Activated naive CD4-positive, alpha-beta T cell treated with anti-CD3 and anti-CD28 coated beads, Interleukin-2, amount 50 U/mL, for 72 hours (primary cell): Measurements from ENCODE around the gene EFCAB13. TPM values are rescaled to one million over a fixed set of nuclear protein-coding genes. Genes with fewer than 3 reads are reported as not detected.
"Not testable (repeated sequence)": the region's sequence is repeated elsewhere in the genome, so short reads cannot be mapped to it uniquely, and the experiment has no call there.

ENCODE experiments used
- ATAC-seq, 2 donors: fragments of 150-1000 bp; cut with Tn5 transposase; 2 replicates each; pipeline ENCODE4 v1.10.0; 2021; ENCODE audit warnings: mild to moderate bottlenecking in 2 of 2, moderate library complexity in 2 of 2
- DNase-seq, 2 donors: peaks; one replicate each; pipeline ENCODE4 v3.0.0; 2021 to 2022; ENCODE audit warnings: low spot score in 2 of 2
- H3K27ac Mint-ChIP-seq, 2 donors: one replicate each; pipeline ENCODE4 v1.8.0; 2022; ENCODE audit warnings: mild to moderate bottlenecking in 2 of 2, mixed read lengths in 2 of 2
- H3K36me3 Mint-ChIP-seq, 2 donors: one replicate each; pipeline ENCODE4 v1.8.0; 2022; ENCODE audit warnings: mixed read lengths in 2 of 2
- H3K9me3 Mint-ChIP-seq, 2 donors: one replicate each; pipeline ENCODE4 v1.8.0; 2022; ENCODE audit warnings: mixed read lengths in 2 of 2
- total RNA-seq, 2 donors: library from RNA; stranded (reverse); gene quantifications; one replicate each; pipeline ENCODE4 v1.2.3, GENCODE V29; 2022

EFCAB13 gene
- total RNA-seq, 2 donors from 2014 or later: 3.8 to 6.8 TPM

- H3K36me3 Mint-ChIP-seq: peaks cover 8 to 13% of the 10 kb centered on the region in 2 donors
- no peak for ATAC-seq
These were observed 44.5 kb downstream of the EFCAB13 start for GRCh38 chr17:47368262-47368661.

GRCh38 chr17:47370899-47371298 is 47.1 kb downstream of the EFCAB13 start:
- not testable (repeated sequence) for H3K27ac Mint-ChIP-seq, ATAC-seq, DNase-seq
- peaks cover 12 to 13% of the 10 kb centered on the region in 2 donors for H3K9me3 Mint-ChIP-seq
- peaks cover 9 to 18% of the 10 kb centered on the region in 2 donors for H3K36me3 Mint-ChIP-seq

More at GRCh38 chr17:47368262-47368661, 44.5 kb downstream of the EFCAB13 start:
- Mint-ChIP-seq H3K9me3 (peaks cover 10 to 12% of the 10 kb centered on the region in 2 donors), H3K27ac (no peak overlapping the region)
- no peak for DNase-seq

DNA sequence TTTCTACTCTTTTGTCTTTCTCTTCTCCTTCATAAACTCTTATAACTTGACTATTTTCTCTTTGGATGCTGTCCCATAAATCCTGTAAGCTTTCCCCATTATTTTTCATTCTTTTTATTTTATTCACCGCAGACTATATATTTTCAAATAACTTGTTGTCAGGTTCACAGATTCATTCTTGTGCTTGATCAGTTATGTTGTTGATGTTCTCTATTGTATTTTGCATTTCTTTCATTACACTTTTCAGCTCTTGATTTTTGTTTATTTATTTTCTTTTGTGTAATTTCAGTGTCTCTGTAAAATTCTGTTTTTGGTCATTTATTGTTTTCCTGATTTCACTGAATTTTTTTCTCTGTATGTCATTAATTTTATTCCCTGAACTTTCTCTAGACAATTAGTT is 49.2 kb downstream of the EFCAB13 start:
- Mint-ChIP-seq H3K36me3 (peaks cover 9 to 18% of the 10 kb centered on the region in 2 donors), H3K9me3 (peaks cover 12 to 13% of the 10 kb centered on the region in 2 donors), H3K27ac (no peak overlapping the region)
- no peak for ATAC-seq
- no peak for DNase-seq

- ATAC-seq: no peak
- Mint-ChIP-seq H3K36me3 (peaks cover 9 to 18% of the 10 kb centered on the region in 2 donors), H3K9me3 (peaks cover 12 to 13% of the 10 kb centered on the region in 2 donors), H3K27ac (no peak overlapping the region)
- DNase-seq: no peak
These were observed 52.5 kb downstream of the EFCAB13 start for GRCh38 chr17:47376247-47376646.

GRCh38 chr17:47388825-47389224 is 65.1 kb downstream of the EFCAB13 start:
- no peak for DNase-seq
- H3K9me3 Mint-ChIP-seq: peaks cover 5 to 9% of the 10 kb centered on the region in 2 donors
- ATAC-seq: no peak
- H3K27ac Mint-ChIP-seq: no peak overlapping the region
- H3K36me3 Mint-ChIP-seq: peaks cover 12 to 27% of the 10 kb centered on the region in 2 donors

DNA sequence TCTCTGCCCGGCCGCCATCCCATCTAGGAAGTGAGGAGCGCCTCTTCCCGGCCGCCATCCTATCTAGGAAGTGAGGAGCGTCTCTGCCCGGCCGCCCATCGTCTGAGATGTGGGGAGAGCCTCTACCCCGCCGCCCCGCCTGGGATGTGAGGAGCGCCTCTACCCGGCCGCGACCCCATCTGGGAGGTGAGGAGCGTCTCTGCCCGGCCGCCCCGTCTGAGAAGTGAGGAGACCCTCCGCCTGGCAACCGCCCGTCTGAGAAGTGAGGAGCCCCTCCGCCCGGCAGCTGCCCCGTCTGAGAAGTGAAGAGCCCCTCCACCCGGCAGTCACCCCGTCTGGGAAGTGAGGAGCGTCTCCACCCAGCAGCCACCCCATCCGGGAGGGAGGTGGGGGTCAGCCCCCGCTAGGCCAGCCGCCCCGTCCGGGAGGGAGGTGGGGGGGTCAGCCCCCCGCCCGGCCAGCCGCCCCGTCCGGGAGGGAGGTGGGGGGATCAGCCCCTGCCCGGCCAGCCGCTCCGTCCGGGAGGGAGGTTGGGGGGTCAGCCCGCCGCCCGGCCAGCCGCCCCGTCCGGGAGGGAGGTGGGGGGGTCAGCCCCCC is 73.9 kb downstream of the EFCAB13 start:
- DNase-seq: not testable (repeated sequence)

GRCh38 chr17:47400333-47400732 is 76.6 kb downstream of the EFCAB13 start:
- H3K9me3 Mint-ChIP-seq: no peaks in the 10 kb centered on the region
- ATAC-seq: no peak
- no peaks in the 10 kb centered on the region for H3K36me3 Mint-ChIP-seq

More for the DNA sequence above, 73.9 kb downstream of the EFCAB13 start:
- not testable (repeated sequence) for H3K27ac Mint-ChIP-seq, ATAC-seq, H3K36me3 Mint-ChIP-seq, H3K9me3 Mint-ChIP-seq

GRCh38 chr17:47401100-47401499 is 77.3 kb downstream of the EFCAB13 start:
- H3K36me3 Mint-ChIP-seq: no peaks in the 10 kb centered on the region
- ATAC-seq (no peak), DNase-seq (no peak)
- H3K9me3 Mint-ChIP-seq: no peaks in the 10 kb centered on the region
- H3K27ac Mint-ChIP-seq: no peak overlapping the region

More at GRCh38 chr17:47400333-47400732, 76.6 kb downstream of the EFCAB13 start:
- DNase-seq: no peak
- no peak overlapping the region for H3K27ac Mint-ChIP-seq

DNA sequence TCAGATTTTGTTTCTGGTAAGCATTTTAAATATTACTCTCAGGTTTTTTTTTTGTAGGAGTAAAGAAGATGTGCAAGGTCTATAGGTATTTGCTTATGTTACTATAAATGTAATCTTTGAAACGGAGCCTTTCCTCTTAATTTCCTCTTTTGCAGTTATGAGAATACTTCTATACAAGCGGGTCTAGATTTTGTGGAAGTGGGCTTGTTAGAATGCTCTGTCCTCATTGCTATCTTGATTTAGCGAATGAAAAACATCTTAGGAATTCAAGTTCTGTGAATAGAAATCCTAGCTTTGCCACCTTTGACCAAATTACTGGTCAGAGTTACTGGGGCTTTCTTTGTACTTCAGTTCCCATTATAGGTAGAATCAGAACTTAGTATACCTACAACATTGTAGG is 80.3 kb downstream of the EFCAB13 start:
- no peaks in the 10 kb centered on the region for H3K9me3 Mint-ChIP-seq
- DNase-seq: no peak
- H3K36me3 Mint-ChIP-seq: no peaks in the 10 kb centered on the region
- H3K27ac Mint-ChIP-seq: no peak overlapping the region
- ATAC-seq: no peak

DNA sequence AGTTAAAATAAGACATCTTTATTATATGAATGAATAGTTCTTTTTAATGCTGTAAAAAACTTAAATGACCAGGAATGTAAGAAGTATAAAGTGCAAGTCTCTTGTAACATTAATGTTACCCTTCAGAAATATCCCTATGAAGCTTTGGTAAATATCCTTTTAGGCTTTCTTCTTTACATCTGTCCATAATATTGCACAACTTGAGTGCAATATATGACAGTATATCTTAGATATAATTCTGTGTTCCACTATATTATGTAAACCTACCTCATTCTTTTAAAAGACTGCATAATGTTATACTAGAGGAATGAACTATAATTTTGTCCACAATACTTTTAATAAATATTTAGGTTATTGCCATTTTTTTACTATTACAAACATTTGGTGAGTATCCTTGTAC is 81.1 kb downstream of the EFCAB13 start:
- Mint-ChIP-seq H3K9me3 (no peaks in the 10 kb centered on the region), H3K27ac (no peak overlapping the region), H3K36me3 (no peaks in the 10 kb centered on the region)
- DNase-seq (no peak), ATAC-seq (no peak)

DNA sequence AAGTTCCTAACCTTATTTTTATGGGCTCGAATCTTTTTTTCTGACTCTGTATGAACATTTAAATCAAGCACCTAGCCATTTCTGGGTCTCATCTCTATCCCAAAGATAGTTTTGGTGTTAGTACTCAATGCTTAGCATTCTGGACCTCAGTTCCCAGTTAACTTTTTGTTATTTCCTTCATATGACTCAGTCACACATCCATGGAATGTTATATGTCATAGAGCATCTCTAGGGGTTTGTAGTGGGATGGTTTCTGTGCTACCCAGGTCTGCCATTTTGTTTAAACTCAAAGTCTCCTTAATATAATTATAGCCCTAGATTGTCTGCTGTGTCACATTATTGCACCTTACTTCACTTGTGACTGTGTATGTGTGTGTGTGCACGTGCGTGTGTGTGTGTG is 90.1 kb downstream of the EFCAB13 start:
- no peak for ATAC-seq
- DNase-seq: no peak
- Mint-ChIP-seq H3K9me3 (no peaks in the 10 kb centered on the region), H3K36me3 (no peaks in the 10 kb centered on the region), H3K27ac (no peak overlapping the region)

GRCh38 chr17:47414612-47415011 is 90.9 kb downstream of the EFCAB13 start:
- no peak for ATAC-seq
- no peaks in the 10 kb centered on the region for H3K36me3 Mint-ChIP-seq
- no peak overlapping the region for H3K27ac Mint-ChIP-seq
- H3K9me3 Mint-ChIP-seq: no peaks in the 10 kb centered on the region
- no peak for DNase-seq

DNA sequence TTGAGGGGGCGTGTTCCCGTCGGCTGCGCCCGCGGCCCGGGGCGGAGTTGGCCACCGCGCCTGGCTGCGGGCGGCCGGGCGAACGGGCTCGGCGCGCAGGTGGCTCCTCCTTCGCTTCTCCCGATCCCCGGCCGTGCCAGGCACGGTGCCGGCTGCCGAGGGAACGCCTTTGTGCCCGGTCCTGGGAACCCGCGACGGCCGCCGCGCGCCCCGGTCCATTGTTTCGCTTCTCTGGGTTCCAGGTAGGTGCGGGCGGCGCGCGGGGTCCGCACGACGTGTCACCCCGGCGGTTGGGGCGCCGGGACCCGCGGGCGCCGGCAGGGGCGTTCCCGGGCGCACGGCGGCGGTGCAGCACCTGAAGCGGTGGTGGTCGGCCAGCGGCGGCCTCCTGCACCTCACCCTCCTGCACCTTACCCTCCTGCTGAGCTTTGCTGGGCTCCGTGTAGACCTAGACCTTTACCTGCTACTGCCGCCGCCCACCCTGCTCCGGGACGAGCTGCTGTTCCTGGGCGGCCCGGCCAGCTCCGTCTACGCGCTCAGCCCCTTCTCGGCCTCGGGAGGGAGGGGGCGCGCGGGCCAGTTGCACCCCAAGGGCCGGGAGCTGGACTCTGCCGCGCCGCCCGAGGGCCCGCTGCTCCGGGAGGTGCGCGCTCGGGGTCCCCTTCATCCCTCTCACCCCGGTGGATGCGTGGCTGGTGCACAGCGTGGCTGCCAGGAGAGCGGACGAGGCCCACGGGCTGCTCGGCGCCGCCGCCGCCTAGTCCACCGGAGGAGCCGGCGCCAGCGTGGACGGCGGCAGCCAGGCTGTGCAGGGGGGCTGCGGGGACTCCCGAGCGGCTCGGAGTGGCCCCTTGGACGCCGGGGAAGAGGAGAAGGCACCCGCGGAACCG is 99.9 kb downstream of the EFCAB13 start:
- H3K9me3 Mint-ChIP-seq: peaks cover 0 to 5% of the 10 kb centered on the region in 2 donors
- DNase-seq: peak in 1 of 2 donors; percentile 18
- ATAC-seq: peak in 1 of 2 donors; percentile 52

GRCh38 chr17:47425233-47425632 is 101.5 kb downstream of the EFCAB13 start:
- H3K36me3 Mint-ChIP-seq: peaks cover 18 to 20% of the 10 kb centered on the region in 2 donors
- H3K27ac Mint-ChIP-seq, DNase-seq, H3K9me3 Mint-ChIP-seq: not testable (repeated sequence)
- peak; percentile 70 to 92 for ATAC-seq

More for the DNA sequence above, 99.9 kb downstream of the EFCAB13 start:
- no peak overlapping the region for H3K27ac Mint-ChIP-seq
- H3K36me3 Mint-ChIP-seq: peaks cover 18 to 20% of the 10 kb centered on the region in 2 donors

GRCh38 chr17:47425887-47426635 is 102.3 kb downstream of the EFCAB13 start:
- not testable (repeated sequence) for H3K27ac Mint-ChIP-seq, DNase-seq, H3K9me3 Mint-ChIP-seq, ATAC-seq
- H3K36me3 Mint-ChIP-seq: peaks cover 18 to 20% of the 10 kb centered on the region in 2 donors

DNA sequence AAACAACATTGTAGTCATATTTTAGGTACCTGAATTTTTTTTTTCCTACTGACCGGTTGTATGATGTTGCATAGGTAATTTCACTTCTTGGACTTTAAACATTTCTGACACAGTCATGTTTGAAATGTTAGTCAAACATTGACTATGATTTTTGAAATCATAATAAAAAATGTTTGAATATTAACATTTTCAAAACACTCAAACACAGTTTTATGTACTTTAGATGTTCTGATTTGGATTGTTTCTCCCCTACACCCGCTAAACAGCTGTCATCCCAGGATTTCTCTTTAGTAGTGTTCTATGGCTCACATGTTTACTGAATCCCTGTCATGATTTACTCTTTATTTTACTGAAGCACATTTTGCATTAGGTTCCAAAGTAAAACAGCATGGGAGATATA is 104.2 kb downstream of the EFCAB13 start:
- peaks cover 18 to 20% of the 10 kb centered on the region in 2 donors for H3K36me3 Mint-ChIP-seq
- no peak for ATAC-seq

GRCh38 chr17:47432240-47432639 is 108.5 kb downstream of the EFCAB13 start:
- peaks cover 9 to 10% of the 10 kb centered on the region in 2 donors for H3K9me3 Mint-ChIP-seq
- H3K36me3 Mint-ChIP-seq, H3K27ac Mint-ChIP-seq, DNase-seq, ATAC-seq: not testable (repeated sequence)

More for the DNA sequence above, 104.2 kb downstream of the EFCAB13 start:
- H3K9me3 Mint-ChIP-seq: peaks cover 0 to 5% of the 10 kb centered on the region in 2 donors
- no peak for DNase-seq
- no peak overlapping the region for H3K27ac Mint-ChIP-seq
